Loucy (cell line): ENCODE measurements around the gene CROCC2.

Experiments used
- CTCF ChIP-seq: fragments of 200-600 bp; sonication (generic); conservative IDR thresholded peaks from 2 replicates; pipeline ENCODE4 v1.5.1; 2014; ENCODE audit warnings: mild to moderate bottlenecking, antibody characterized with exemption, low read length
- EZH2phosphoT487 ChIP-seq: fragments of 200-600 bp; IDR thresholded peaks from 2 replicates; pipeline ENCODE4 v1.6.1; 2018; ENCODE audit warnings: antibody characterized with exemption, mild to moderate bottlenecking, moderate library complexity, borderline replicate concordance

GRCh38 chr2:240986787-240987411 is 80.8 kb downstream of the CROCC2 start:
- TF ChIP-seq CTCF (no peak), EZH2phosphoT487 (no peak)
